HG02870 (cell line): ENCODE data around the gene NLGN2.

Source experiments
- ATAC-seq: cut with Tn5 transposase; IDR thresholded peaks from one replicate; pipeline ENCODE4 v1.9.1; 2021; ENCODE audit warnings: mild to moderate bottlenecking, moderate library complexity; ENCODE audit not compliant: unreplicated experiment

The NLGN2 gene

DNA sequence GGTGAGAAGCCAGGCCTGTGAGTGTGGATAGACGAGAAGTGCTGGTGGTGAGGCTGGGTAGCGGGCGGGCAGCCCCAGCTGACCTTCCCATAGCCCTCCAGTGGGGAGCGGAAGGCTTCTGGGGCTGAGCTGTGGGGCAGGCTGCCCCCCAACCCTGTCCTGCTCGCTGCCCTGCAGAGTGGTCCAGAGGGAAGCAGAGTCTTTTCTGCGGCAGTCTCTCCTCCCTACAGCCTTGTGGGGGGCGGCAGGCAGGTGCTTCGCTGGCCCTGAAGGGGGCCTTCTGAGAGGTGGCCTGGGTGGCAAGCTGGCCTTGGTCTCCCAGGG is 3.7 kb downstream of the NLGN2 start:
- ATAC-seq, result no peak

- no peak for ATAC-seq
Observed at GRCh38 chr17:7413346-7413985, 5.8 kb downstream of the NLGN2 start.

DNA sequence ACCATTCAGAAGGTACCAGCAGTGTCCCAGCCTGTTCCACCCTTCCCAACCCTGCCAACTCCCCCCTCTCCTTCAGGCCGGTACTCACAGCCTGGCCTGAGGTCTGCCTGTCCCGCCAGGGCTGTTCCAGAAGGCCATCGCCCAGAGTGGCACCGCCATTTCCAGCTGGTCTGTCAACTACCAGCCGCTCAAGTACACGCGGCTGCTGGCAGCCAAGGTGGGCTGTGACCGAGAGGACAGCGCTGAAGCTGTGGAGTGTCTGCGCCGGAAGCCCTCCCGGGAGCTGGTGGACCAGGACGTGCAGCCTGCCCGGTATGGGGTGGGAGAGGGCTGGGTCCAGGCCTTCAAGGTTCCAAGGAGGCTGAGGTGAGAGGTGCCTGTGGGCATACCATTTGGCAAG is 7.2 kb downstream of the NLGN2 start:
- no peak for ATAC-seq

GRCh38 chr17:7415784-7416183 is 8.1 kb downstream of the NLGN2 start:
- no peak for ATAC-seq

- ATAC-seq, result no peak
Observed at GRCh38 chr17:7416323-7416722, 8.7 kb downstream of the NLGN2 start.

GRCh38 chr17:7417056-7417655 is 9.5 kb downstream of the NLGN2 start:
- no peak for ATAC-seq

GRCh38 chr17:7418472-7419152 is 11.0 kb downstream of the NLGN2 start:
- no peak for ATAC-seq

DNA sequence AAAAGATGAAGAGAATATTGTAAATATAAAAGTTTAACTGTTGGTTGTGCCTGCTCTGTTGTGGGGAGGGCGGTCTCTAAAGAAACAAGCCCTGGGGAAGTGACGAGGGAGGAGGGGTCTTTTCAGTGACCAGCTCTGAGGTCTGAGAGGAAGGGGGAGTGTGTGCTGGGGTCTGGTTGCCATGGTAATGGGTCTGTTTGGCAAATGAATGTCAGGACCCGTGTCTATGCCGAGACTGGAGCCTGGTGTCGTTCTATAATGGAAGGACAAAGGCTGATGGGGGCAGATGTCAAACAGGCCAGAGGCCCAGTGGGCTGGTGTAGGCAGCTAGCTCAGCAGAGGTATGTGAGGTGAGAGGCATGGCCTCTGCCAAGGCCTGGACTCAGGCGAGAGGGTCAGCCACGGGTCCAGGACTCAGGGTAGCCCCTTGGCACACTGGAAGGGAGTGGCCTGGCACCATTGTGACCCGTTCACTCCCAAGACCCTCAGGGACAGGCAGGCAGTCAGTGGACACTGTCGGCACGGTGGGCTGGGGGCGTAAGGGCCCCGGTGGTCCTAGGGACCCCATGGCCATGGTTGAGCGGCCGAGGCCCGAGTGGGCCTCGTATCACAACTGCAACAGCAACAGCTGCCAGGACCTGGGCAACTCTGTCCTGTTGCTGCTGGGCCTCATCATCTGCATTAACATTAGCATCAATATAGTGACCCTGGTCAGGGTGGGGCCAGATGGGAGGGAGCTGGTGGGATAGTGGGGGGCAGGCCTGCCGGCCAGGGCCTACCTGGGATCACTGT is 12.4 kb downstream of the NLGN2 start, which contains the start of gene SPEM1:
TSS of gene SPEM1 (plus strand) at position 506 of the 792 bp plus-strand sequence. CDS start at position 567, 61 bp downstream.
- ATAC-seq, result no peak

DNA sequence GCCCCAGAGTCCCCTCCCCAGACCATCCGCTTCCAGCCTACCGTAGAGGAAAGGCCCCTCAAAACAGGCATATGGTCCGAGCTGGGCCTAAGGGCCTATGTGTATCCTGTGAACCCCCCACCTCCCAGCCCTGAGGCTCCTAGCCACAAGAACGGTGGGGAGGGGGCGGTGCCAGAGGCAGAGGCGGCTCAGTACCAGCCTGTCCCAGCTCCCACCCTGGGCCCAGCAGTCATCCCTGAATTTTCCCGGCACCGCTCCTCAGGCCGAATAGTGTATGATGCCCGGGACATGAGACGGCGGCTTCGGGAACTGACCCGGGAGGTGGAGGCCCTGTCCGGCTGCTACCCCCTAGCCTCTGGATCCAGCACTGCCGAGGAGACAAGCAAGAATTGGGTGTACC is 13.5 kb downstream of the NLGN2 start:
- no peak for ATAC-seq

DNA sequence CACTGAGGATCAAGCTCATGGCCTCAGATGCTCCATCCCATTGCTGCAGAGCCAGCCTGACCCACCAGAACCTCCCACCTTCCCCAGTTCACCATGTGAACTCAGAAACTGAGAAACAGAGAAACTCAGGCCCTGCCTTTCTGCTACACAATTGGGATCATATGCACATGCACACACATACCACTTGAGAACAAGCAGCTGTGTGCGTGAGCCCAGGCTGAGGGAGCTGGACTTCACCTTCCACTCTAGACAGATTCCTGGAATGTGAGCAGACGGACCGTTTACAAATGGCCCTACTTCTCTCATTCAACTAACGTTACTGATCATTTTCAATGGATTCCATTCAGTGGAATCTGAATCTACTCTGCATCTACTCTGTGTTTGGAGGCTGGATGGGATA is 16.0 kb downstream of the NLGN2 start:
- ATAC-seq, result no peak

- ATAC-seq, result no peak
Observed at GRCh38 chr17:7425316-7425715, 17.7 kb downstream of the NLGN2 start, which contains the start of gene SPEM2. Gene SPEM2 (plus strand): TSS chr17:7425616. CDS start chr17:7425689, 73 bp downstream.

DNA sequence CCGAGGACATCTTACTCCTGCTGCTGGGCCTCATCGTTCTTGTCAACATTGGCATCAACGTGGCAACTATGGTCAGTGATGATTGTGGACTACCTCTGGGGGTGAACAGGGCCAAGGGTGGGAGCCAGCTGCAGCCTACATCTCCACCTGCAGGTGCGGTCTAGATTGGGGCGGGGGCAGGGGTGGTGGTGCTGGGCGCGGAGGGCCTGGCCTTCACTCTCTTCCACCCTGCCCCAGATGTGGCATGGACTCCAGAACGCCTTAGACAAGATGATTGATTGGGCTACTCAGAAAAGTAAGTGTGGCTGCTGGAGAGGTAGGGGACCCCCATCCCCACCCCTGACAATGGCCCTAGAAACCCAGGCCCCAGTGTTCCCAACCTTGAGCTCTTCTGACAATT is 18.1 kb downstream of the NLGN2 start:
- no peak for ATAC-seq

DNA sequence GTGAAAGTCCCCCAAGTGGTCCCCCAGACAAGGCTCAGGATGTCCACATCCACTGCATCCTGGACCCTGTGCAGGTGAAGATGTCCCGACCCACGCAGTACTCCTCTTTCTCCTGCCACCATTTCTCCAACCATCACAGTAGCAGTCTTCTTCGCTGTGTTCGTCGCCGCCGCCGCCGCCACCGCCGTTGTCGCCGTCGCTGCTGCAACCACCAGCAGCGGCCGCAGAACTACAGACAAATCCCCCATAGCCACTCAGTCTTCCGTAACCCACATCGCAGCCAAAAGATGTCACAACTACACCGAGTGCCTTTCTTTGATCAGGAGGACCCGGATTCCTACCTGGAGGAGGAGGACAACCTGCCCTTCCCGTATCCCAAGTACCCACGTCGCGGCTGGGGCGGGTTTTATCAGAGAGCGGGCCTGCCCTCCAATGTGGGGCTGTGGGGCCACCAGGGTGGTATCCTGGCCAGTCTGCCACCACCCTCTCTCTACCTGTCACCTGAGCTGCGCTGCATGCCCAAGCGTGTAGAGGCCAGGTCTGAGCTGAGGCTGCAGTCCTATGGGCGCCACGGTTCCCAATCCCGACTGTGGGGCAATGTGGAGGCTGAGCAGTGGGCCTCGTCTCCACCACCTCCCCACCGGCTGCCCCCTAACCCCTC is 18.7 kb downstream of the NLGN2 start:
- ATAC-seq, result no peak

GRCh38 chr17:7426896-7427489 is 19.3 kb downstream of the NLGN2 start:
- no peak for ATAC-seq

DNA sequence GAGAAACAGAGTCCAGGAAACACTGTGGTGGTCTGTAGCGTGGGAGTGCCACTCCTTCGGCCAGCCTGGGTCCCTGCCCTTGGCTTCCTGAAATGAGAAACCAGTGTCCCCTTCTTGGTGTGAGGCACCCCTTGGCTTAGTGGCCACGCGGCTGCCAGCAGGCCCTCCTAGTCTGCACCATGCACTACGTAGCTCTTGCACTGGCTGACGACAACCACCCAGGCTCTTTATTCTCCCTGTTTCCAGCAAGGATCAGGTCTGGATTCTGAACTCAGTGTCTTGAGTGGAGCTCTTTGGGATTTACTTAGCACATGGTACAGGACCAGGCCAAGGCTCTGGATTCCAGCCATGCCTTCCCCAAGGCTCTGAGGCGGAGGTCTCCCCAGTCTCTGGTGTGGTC is 19.9 kb downstream of the NLGN2 start:
- no peak for ATAC-seq

GRCh38 chr17:7428557-7428956 is 20.9 kb downstream of the NLGN2 start, which contains the start of gene SPEM3:
Gene SPEM3 (plus strand): TSS chr17:7428857. CDS start chr17:7428903, 46 bp downstream.
- ATAC-seq, result no peak

- no peak for ATAC-seq
Observed at GRCh38 chr17:7429722-7430121, 22.1 kb downstream of the NLGN2 start.

DNA sequence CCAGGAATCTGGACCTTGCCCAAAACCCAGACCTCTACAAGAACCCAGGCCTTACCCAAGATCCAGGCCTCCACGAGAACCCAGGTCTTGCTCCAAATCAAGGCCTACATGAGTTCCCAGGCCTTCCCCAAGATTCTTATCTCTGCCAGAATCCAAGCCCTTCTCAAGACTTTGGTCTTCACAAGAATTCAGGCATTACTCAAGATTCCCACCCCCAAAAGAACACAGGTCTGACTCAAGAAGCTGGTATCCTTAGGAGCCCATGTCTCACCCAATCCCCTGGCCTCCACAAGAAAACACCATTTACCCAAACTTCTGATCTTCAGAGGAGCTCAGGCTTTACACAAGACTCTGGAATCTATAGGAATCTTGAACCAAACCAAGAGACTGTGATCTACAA is 23.6 kb downstream of the NLGN2 start:
- no peak for ATAC-seq

DNA sequence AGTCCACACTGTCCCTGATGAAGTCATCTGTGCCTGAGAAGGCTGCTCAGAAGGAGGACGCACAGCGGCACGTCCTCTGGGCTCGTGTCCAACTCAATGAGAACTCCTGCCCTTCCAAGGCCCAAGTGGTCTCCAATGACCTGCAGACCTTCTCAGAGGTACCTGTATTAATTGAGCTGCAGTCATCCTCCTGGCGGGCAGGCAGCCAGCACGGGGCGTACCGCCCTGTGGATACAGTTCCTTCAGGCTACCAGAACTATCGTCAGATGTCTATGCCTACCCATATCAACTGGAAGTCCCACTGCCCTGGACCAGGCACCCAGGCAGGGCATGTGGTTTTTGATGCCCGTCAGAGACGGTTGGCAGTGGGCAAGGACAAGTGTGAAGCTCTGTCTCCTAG is 24.7 kb downstream of the NLGN2 start:
- ATAC-seq, result no peak
